GM18507 (cell line): Measurements from ENCODE around the gene IFNL1.
"Not testable (repeated sequence)": the region's sequence is repeated elsewhere in the genome, so short reads cannot be mapped to it uniquely, and the experiment has no call there.

Experiments used
- DNase-seq: peaks from one replicate; pipeline ENCODE4 v3.0.0; 2011; ENCODE audit warnings: low read depth; ENCODE audit not compliant: insufficient read length; ENCODE audit errors: extremely low spot score
- FAIRE-seq: peaks from 2 replicates; lab custom pipeline; 2011; peaks lifted over from hg19 to GRCh38; lab: Jason Lieb, UNC

Gene IFNL1

GRCh38 chr19:39307046-39307821 is 11.0 kb downstream of the IFNL1 start:
- DNase-seq (no peak), FAIRE-seq (no peak)

DNA sequence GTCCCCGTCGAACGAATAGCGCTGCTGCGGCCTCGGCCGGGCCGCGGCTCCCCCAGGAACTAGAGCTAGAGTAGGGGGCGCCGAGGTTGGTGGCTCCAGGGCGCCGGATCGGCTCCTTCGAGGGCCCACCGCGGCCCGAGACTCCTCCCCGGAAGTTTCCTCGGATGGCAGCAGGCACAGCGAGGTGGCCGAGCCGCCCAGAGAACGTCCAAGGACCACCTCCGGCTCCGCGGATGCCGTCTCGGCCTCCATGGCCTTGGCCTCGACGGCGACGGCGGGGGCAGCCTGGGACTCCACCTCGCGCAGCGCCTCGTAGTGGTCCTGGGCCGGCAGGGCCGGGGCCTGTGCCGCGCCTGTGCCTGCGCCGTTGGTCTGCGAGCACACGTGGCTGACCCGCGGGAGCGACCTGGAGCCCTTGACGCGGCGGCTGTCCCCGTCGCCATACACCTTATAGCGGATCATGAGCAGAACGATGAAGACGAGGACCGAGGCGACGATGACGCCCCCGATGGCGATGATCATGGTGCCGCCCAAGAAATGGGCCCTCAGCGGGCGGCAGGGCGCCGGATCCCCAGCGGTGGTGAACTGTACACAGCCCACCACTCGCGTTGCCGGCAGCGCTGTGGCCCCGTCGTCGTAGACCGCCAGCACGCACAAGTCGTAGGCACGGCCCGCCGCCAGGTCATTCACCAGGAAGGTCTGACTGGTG is 11.8 kb downstream of the IFNL1 start:
- no peak for FAIRE-seq
- DNase-seq = no peak

DNA sequence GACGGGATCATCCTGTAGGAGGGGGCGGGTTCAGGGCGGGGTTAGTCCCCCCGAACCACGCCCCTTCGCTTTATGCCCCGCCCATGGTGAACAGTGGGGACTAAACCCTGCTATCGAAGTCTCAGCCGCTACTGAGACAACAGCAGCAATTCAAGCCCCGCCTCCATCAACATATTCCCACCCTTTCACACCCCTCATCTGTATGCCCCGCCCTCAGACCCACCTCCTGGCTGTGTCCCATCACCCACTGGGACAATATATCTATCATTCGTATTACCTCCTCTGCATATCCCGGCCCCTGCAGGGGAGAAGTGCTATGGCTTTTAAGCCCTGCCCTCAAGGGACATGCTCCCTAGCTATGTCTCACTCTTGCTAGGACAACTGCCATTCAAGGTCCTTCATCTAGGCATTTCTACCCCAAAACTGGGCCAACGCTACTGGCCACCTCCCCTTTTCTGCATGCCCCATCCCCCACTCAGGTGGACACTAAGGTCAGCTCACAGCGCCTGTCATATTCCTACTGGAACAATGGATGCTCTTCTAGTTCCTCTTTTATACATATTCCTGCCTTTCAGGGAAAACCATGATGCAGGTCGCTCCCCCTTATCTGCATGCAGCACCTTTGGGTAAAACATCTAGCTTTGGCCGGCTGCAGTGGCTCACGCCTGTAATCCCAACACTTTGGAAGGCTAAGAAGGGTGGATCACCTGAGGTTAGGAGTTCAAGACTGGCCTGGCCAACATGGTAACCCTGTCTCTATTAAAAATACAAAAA is 12.5 kb downstream of the IFNL1 start:
- no peak for FAIRE-seq

DNA sequence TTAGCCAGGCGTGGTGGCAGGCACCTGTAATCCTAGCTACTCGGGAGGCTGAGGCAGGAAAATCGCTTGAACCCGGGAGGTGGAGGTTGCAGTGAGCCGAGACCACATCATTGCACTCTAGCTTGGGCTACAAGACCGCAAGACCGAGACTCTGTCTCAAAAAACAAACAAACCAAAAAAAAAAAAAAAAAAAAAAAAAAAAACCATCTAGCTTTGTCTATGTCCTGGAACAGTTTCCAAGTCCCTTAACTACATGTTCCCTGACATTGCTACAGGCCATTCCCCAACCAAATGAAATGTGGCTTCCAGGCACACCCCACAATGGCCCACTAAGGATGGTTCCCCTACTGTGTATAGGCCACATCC is 13.1 kb downstream of the IFNL1 start:
- not testable (repeated sequence) for FAIRE-seq, DNase-seq

More for the DNA sequence above, 12.5 kb downstream of the IFNL1 start:
- DNase-seq = no peak

GRCh38 chr19:39310558-39311311 is 14.5 kb downstream of the IFNL1 start:
- FAIRE-seq = no peak
- no peak for DNase-seq

GRCh38 chr19:39314016-39314728 is 18.0 kb downstream of the IFNL1 start:
- FAIRE-seq = no peak
- no peak for DNase-seq

DNA sequence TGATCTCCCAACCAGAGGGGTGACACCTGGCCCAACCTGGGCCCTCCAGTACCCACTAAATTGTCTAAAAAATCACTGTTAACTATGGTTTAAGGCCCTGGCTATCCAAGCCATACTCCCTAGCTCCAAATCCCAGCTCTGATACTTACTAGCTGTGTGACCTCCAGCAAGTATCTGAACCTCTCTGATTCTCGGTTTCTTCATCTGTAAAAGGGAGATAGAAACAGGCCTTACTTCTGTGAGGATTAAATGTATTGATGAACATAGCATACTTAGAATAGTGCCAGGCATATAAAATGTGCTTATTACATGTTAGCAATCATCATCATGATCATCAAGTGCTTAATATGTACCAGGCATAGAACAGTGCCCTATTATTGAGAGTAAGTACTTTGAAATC is 19.7 kb downstream of the IFNL1 start:
- DNase-seq = no peak
- no peak for FAIRE-seq

DNA sequence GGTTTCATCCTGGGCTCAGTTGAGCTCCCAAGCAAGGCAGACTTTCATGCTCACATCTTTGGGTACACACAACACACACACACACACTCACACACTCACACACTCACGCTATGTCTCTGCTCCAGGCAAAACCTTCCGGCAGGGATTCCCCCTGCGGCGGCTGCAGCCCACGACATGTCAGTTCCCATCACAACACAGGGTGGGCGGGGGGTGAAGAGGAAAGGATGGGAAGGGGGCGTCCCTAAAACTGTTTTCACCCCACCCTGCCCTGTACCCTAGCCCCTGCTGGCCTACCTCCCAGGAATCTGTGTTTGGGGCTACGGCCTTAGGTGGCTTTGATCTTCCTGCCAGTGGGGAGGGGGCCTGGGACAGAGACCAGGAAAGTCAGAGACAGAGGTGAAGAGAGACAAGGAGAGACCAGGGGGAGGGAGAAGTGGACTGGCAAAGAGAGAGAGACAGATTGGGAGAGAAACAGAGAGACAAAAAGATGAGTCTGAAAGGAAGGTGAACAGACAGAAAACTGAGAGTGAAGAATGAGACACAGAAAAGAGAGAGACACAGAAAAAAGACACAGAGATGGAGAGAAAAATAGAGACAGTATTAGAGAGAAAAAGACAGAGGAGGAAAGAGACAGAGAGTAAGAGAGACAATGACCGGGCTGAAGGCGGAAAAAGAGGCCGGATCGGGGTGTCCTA is 20.6 kb downstream of the IFNL1 start:
- DNase-seq (no peak), FAIRE-seq (no peak)

DNA sequence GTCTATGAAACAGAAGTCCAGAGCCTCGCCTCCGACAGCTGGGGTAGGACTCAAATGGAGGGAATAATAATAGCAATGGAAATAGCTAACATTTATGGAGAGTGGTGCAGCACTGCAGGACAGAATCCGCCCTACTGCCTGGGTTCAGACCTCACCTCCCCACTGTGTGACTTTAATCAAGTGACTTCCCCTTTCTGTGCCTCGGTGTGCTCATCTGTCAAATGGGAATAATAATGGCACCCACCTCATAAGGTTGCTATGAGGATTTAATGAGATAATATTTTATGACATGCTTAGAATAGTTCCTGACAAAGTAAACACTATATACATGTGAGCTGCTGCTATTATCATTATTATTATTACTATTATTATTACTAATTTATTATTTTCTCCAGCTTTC is 21.3 kb downstream of the IFNL1 start:
- no peak for DNase-seq
- no peak for FAIRE-seq

DNA sequence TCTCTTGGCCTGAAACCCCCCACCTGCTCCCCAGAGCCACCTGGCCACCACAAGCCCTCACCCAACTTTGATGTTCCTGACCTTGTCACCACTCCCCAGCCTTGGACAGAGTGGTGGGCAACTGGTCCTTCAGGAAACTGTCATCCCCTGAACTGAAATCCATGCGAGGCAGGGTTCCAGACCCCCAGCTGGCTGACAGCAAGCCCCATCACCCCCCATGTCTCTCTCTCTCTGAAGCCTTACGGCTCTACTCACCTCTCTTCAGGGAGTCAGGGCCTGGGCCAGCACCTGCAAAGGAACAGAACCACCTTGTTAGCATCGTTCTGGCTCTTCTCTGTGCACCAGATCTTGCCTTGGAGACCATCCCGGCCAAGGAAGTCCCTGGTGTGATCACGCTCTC is 21.9 kb downstream of the IFNL1 start:
- no peak for FAIRE-seq
- no peak for DNase-seq

- DNase-seq (no peak), FAIRE-seq (no peak)
Observed at GRCh38 chr19:39318690-39319089, 22.5 kb downstream of the IFNL1 start.

DNA sequence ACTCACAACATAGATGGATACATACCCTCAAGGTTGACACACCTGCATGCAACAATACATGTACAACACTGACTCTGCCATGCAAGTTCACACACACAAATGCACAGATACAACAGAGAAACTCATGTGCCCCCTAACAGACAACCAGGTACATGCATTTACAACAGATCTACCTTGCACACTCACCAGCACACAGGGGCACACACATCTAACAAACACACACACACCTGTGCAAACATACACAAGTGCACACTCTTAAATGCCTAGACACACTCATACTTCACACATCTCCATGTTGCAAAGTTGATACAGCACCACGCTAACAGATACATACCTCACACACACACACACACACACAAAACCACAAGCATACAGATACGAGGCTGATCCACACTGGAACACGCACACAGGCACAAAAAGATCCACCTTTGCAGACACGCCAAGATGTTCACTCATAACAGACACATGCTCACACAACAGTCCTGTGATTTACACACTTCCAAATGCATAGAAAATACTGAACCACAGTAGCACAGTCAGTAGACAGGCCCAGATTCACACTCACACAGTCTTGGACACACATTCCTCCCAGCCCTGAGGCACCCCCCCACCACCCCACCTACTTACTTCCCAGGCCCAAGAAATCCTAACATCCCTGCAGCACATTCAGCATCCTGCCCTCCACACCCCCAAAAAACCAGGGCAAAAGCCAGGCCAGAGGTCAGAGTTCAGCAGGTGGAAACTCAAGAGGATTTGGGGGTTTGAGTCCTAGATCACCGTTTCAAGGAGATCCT is 23.1 kb downstream of the IFNL1 start:
- FAIRE-seq (no peak), DNase-seq (no peak)

DNA sequence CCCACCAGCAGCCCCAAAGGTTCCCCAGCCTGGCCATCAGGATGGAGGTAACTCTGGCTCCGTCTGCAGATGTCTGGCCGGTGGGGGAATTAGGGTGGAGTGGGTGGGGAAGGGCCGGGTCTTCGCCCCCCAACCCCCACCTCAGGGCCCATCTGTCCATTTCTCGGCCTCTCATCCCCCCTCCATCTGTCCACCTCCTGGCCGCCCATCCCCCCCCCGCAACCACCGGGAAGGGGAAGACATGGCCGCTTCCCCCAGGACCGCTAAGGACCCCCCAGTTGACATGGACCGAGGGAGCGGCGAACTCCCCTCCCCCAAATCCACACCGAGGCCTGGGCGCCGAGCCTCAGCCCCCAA is 23.7 kb downstream of the IFNL1 start:
- FAIRE-seq = no peak
- DNase-seq = no peak

GRCh38 chr19:39321117-39321831 is 25.1 kb downstream of the IFNL1 start:
- DNase-seq (no peak), FAIRE-seq (no peak)

DNA sequence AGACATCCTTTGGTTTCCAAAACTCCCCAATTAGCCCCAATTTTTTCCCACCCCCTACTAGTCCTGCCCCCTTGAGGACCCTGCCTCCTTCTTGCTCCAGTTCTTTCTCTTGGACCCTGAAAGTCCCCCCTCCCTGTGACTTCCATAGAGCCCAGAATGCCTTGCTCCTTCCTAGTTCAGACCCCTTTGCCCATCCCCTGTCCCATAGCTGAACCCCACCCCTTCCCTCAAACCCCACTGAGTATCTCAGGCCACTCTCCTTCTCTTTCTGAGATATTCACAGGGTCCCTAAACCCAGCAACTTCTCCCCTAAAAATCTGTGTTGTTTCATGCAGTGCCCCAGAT is 25.6 kb downstream of the IFNL1 start:
- FAIRE-seq = no peak
- no peak for DNase-seq

DNA sequence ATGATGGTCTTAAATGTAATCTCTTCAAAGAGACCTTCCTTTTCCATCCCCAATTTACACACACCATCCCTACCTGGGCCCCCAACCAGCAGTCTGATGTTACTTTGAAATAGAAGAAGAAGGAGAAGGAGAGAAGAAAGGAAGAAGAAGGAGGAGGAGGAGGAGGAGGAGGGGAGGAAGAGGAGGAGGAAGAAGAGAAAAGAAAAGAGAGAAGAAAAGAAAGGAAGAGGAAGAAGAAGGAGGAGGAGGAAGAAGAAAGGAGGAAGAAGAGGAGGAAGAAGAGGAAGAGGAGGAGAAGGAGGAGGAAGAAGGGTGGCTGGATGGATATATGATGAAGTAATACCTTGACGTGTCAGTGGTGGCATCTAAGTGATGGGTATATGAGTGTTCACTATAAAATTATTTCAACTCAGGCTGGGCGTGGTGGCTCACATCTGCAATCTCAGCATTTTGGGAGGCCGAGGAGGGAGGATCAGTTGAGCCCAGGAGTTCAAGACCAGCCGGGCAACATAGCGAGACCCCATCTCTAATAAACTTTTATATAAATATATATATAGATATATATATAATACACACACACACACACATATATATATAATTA is 28.1 kb downstream of the IFNL1 start:
- FAIRE-seq (no peak), DNase-seq (no peak)
